GM18511 (cell line): Measurements from ENCODE around the gene CNFN.

Source experiments
- ATAC-seq: cut with Tn5 transposase; IDR thresholded peaks from one replicate; pipeline ENCODE4 v1.9.1; 2021; ENCODE audit warnings: mild to moderate bottlenecking, moderate library complexity; ENCODE audit not compliant: unreplicated experiment

Gene CNFN

GRCh38 chr19:42410371-42410770, 20.3 kb upstream of the CNFN start:
- no peak for ATAC-seq

GRCh38 chr19:42409477-42409876, 19.4 kb upstream of the CNFN start:
- ATAC-seq = no peak

- no peak for ATAC-seq
Observed at GRCh38 chr19:42407816-42408175, 17.7 kb upstream of the CNFN start.

GRCh38 chr19:42407085-42407815, 17.2 kb upstream of the CNFN start:
- no peak for ATAC-seq

- no peak for ATAC-seq
Observed at GRCh38 chr19:42406111-42406510, 16.0 kb upstream of the CNFN start.

- ATAC-seq = no peak
Observed at GRCh38 chr19:42403586-42403985, 13.5 kb upstream of the CNFN start.

- ATAC-seq = no peak
Observed at GRCh38 chr19:42402376-42403116, 12.4 kb upstream of the CNFN start.

GRCh38 chr19:42401365-42402303, 11.5 kb upstream of the CNFN start:
- peak; percentile 34 for ATAC-seq

- no peak for ATAC-seq
Observed at GRCh38 chr19:42400404-42400803, 10.3 kb upstream of the CNFN start.

GRCh38 chr19:42397263-42398166, 7.4 kb upstream of the CNFN start:
- ATAC-seq = no peak

- ATAC-seq = peak; percentile 98
Observed at GRCh38 chr19:42396381-42397262, 6.5 kb upstream of the CNFN start.

GRCh38 chr19:42394751-42395150, 4.7 kb upstream of the CNFN start:
- ATAC-seq = no peak

GRCh38 chr19:42392165-42392564, 2.1 kb upstream of the CNFN start:
- ATAC-seq = no peak

- no peak for ATAC-seq
Observed at GRCh38 chr19:42388851-42389489, 1.1 kb downstream of the CNFN start.

- ATAC-seq = no peak
Observed at GRCh38 chr19:42386974-42387707, 3.0 kb downstream of the CNFN start.

- ATAC-seq = no peak
Observed at GRCh38 chr19:42380155-42380554, 9.9 kb downstream of the CNFN start.

- no peak for ATAC-seq
Observed at GRCh38 chr19:42378225-42379215, 11.6 kb downstream of the CNFN start.
